Measurements from ENCODE around the gene TCERG1L.

GRCh38 chr10:131269776-131270460 lies 41.6 kb downstream of the TCERG1L start:
- TF ChIP-seq CTCF (IDR thresholded peaks at IDR 0.05; ENCODE audit: poor library complexity) (no peak), EZH2phosphoT487 (IDR thresholded peaks at IDR 0.05; ENCODE audit: low read depth, severe bottlenecking, unreplicated experiment) (no peak), EZH2 (IDR thresholded peaks at IDR 0.05; ENCODE audit: borderline replicate concordance) (no peak)
